H1 (cell line): ENCODE data around the gene KRTAP20-3. TPM values are rescaled to one million over a fixed set of nuclear protein-coding genes. Genes with fewer than 3 reads are reported as not detected.

ENCODE experiments used
- CHD7 ChIP-seq: fragments of 300-600 bp; sonication (generic); IDR thresholded peaks from 2 replicates; pipeline ENCODE4 v1.7.1; 2012; ENCODE audit warnings: low read length, moderate library complexity, mild to moderate bottlenecking, inconsistent platforms; ENCODE audit not compliant: insufficient replicate concordance
- polyA plus RNA-seq, 7 experiments: library from polyadenylated mRNA; depleted of rRNA in 3 of 7; stranded (reverse) in 5 of 7; unstranded in 2 of 7; fragments of >200 nt in 5 of 7; fragments of 200-250 nt in 2 of 7; gene quantifications; 1 replicate in 5 of 7; 2 replicates in 1 of 7; 4 replicates in 1 of 7; pipeline versions ENCODE4 v1.2.1 to v1.2.3, GENCODE V29; 2011 to 2013; ENCODE audit warnings: missing spikeins in 2 of 7, mixed read lengths in 2 of 7
- total RNA-seq: library from RNA; stranded (reverse); fragmentation: NEBNext Ultra II Directional; extraction: Animal tissue kit (Norgen Biotek cat#: 25700); gene quantifications from 2 replicates; pipeline ENCODE4 v1.2.1, GENCODE V29; 2021

The KRTAP20-3 gene
- total and polyA plus RNA-seq, 2 of the 8 experiments (the other 6 are each of a cell fraction or from before 2014, with no cell fraction given): not detected

- TF ChIP-seq CHD7: no peak
- TF ChIP-seq, all 59 proteins: peak for 1
Measured at GRCh38 chr21:30638686-30639085, 4.0 kb upstream of the KRTAP20-3 start (continued).
